Fibroblast of lung (primary cell): ENCODE results near the gene PCSK2. TPM values are rescaled to one million over a fixed set of nuclear protein-coding genes. Genes with fewer than 3 reads are reported as not detected.

Experiments
- DNase-seq, 2 donors: peaks; one replicate each; pipeline versions ENCODE4 v3.0.0 to v3.0.0-alpha.2; 2010; ENCODE audit warnings: low read depth in 2 of 2
- H2AFZ ChIP-seq: 2 replicates; pipeline ENCODE4 v1.5.1; 2012; ENCODE audit warnings: low read length, control low read depth, inconsistent platforms
- H3K27ac ChIP-seq: 2 replicates; pipeline ENCODE4 v1.5.1; 2011; ENCODE audit warnings: low read length, control low read depth; ENCODE audit not compliant: insufficient read depth
- H3K27me3 ChIP-seq: 2 replicates; pipeline ENCODE4 v1.5.1; 2011; ENCODE audit warnings: mild to moderate bottlenecking, low read length; ENCODE audit not compliant: control insufficient read depth, insufficient read depth
- H3K36me3 ChIP-seq: 2 replicates; pipeline ENCODE4 v1.5.1; 2011; ENCODE audit warnings: low read length; ENCODE audit not compliant: control insufficient read depth, insufficient read depth
- H3K4me1 ChIP-seq: 2 replicates; pipeline ENCODE4 v1.5.1; 2011; ENCODE audit warnings: low read length; ENCODE audit not compliant: control insufficient read depth, insufficient read depth; ENCODE audit errors: extremely low read depth
- H3K4me2 ChIP-seq: 2 replicates; pipeline ENCODE4 v1.5.1; 2011; ENCODE audit warnings: low read length, control low read depth; ENCODE audit not compliant: insufficient read depth; ENCODE audit errors: extremely low read depth
- H3K4me3 ChIP-seq, 4 experiments: fragments of 200-600 bp in 1 of 4; sonication (generic) in 1 of 4; replicated peaks in 1 of 4; 2 replicates each; pipeline ENCODE4 v1.5.1; 2011 to 2016; ENCODE audit warnings: low read length in 4 of 4, low read depth in 3 of 4, mild to moderate bottlenecking in 3 of 4, control low read depth in 2 of 4, inconsistent platforms in 1 of 4, mixed read lengths in 1 of 4; ENCODE audit not compliant: insufficient read depth in 1 of 4; ENCODE audit errors: control extremely low read depth in 1 of 4
- H3K79me2 ChIP-seq: 2 replicates; pipeline ENCODE4 v1.5.1; 2012; ENCODE audit warnings: mild to moderate bottlenecking, low read length, inconsistent platforms; ENCODE audit not compliant: control insufficient read depth, insufficient read depth
- H3K9ac ChIP-seq: 2 replicates; pipeline ENCODE4 v1.5.1; 2011; ENCODE audit warnings: mild to moderate bottlenecking, low read length, control low read depth; ENCODE audit not compliant: insufficient read depth
- H3K9me3 ChIP-seq: 2 replicates; pipeline ENCODE4 v1.5.1; 2012; ENCODE audit warnings: low read depth, low read length; ENCODE audit not compliant: control insufficient read depth, insufficient read depth
- H4K20me1 ChIP-seq: 2 replicates; pipeline ENCODE4 v1.5.1; 2011; ENCODE audit warnings: low read length; ENCODE audit not compliant: control insufficient read depth, insufficient read depth; ENCODE audit errors: extremely low read depth
- EZH2 ChIP-seq: IDR thresholded peaks from 2 replicates; pipeline ENCODE4 v1.5.1; 2012; ENCODE audit warnings: low read length, control low read depth, mild to moderate bottlenecking; ENCODE audit errors: missing control alignments
- polyA plus RNA-seq, 2 donors: library from polyadenylated mRNA; depleted of rRNA in 1 of 2; stranded (reverse) in 1 of 2; unstranded in 1 of 2; fragments of >200 nt; gene quantifications; 2 replicates each; pipeline ENCODE4 v1.2.1, GENCODE V29; 2011 to 2012; ENCODE audit warnings: missing spikeins in 1 of 2
- total RNA-seq: library from RNA; depleted of rRNA; stranded (reverse); fragments of >200 nt; gene quantifications from 2 replicates; pipeline ENCODE4 v1.2.1, GENCODE V29; 2014
- TF ChIP-seq, protein P1 (sequence below), 2 donors: IDR thresholded peaks in 1 of 2; conservative IDR thresholded peaks in 1 of 2; 1 replicate in 1 of 2; 2 replicates in 1 of 2; pipeline ENCODE4 v1.5.1; 2011 to 2012; ENCODE audit warnings: low read length in 2 of 2, control low read depth in 1 of 2, inconsistent platforms in 1 of 2, low read depth in 1 of 2, mild to moderate bottlenecking in 1 of 2

PCSK2 gene
- total and polyA plus RNA-seq, 2 donors (not counting 1 experiment from before 2014, with no cell fraction given) = under 0.01 to 1.2 TPM

DNA sequence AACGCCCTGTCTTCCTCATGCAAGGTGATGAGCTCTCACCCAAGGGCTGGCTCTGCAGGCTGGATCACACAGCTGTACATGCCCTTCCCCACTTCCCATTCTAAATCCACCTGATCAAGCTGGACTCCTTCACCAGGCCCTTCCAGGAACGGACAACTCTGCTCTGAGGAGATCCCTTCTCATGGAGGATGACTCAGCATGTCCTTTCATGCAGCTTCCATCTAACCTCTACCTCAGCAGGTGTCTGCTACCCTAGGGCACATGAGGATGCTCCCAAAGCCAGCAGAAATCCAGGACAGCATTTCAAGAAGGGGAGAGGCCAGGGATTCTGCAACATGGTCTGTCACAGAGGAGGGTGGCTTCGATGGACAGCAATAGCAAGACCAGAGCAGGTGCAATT is 61.2 kb downstream of the PCSK2 start:
- Histone ChIP-seq H3K27ac (no peak overlapping the region), H2AFZ (no peak overlapping the region), H3K27me3 (no peaks in the 10 kb centered on the region), H3K79me2 (no peaks in the 10 kb centered on the region), H4K20me1 (no peaks in the 10 kb centered on the region), H3K9ac (no peak overlapping the region), H3K4me1 (no peaks in the 10 kb centered on the region), H3K4me3 (no peak overlapping the region), H3K36me3 (no peaks in the 10 kb centered on the region), H3K4me2 (no peak overlapping the region), H3K9me3 (no peaks in the 10 kb centered on the region)
- no peak for DNase-seq
- TF ChIP-seq EZH2 = no peak
- TF ChIP-seq, protein P1, sequence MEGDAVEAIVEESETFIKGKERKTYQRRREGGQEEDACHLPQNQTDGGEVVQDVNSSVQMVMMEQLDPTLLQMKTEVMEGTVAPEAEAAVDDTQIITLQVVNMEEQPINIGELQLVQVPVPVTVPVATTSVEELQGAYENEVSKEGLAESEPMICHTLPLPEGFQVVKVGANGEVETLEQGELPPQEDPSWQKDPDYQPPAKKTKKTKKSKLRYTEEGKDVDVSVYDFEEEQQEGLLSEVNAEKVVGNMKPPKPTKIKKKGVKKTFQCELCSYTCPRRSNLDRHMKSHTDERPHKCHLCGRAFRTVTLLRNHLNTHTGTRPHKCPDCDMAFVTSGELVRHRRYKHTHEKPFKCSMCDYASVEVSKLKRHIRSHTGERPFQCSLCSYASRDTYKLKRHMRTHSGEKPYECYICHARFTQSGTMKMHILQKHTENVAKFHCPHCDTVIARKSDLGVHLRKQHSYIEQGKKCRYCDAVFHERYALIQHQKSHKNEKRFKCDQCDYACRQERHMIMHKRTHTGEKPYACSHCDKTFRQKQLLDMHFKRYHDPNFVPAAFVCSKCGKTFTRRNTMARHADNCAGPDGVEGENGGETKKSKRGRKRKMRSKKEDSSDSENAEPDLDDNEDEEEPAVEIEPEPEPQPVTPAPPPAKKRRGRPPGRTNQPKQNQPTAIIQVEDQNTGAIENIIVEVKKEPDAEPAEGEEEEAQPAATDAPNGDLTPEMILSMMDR (conservative IDR thresholded peaks at IDR 0.05 in 1 of 2, IDR thresholded peaks at IDR 0.05 in 1 of 2; ENCODE audit: low read depth in 1 of 2, low read length in 2 of 2) = no peak

DNA sequence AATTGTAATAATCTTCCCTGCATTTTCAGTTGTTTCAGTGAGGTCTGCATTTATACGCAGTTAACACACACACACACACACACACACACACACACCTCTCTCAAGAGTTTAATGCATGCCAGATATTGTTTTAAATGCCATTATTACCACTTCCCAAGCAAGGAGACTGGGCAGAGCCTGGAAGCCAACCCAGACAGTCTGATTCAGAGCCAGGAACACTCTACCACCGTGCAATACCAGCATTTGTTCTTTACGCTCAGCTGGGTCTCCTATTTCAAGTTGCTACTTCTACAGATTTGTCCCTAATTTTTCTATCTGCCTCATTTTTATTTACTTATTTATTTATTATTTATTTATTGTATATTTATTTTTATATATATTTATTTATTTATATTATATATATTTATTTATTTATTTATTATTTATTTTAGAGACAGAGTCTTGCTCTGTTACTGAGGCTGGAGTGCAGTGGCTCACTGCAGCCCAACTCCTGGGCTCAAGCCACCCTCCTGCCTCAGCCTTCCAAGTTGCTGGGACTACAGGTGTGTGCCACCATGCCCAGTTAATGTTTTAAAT is 68.4 kb downstream of the PCSK2 start:
- TF ChIP-seq, protein P1 (conservative IDR thresholded peaks at IDR 0.05 in 1 of 2, IDR thresholded peaks at IDR 0.05 in 1 of 2; ENCODE audit: low read depth in 1 of 2, low read length in 2 of 2) = no peak
- no peak for TF ChIP-seq EZH2
- H2AFZ ChIP-seq = no peak overlapping the region
- no peaks in the 10 kb centered on the region for H3K36me3 ChIP-seq
- no peak for DNase-seq
- no peaks in the 10 kb centered on the region for H4K20me1 ChIP-seq
- no peak overlapping the region for H3K4me3 ChIP-seq
- H3K9ac ChIP-seq = no peak overlapping the region
- H3K4me2 ChIP-seq = no peak overlapping the region
- no peaks in the 10 kb centered on the region for H3K79me2 ChIP-seq
- H3K27ac ChIP-seq = no peak overlapping the region
- H3K4me1 ChIP-seq = no peaks in the 10 kb centered on the region
- H3K27me3 ChIP-seq = no peaks in the 10 kb centered on the region
- H3K9me3 ChIP-seq = no peaks in the 10 kb centered on the region

DNA sequence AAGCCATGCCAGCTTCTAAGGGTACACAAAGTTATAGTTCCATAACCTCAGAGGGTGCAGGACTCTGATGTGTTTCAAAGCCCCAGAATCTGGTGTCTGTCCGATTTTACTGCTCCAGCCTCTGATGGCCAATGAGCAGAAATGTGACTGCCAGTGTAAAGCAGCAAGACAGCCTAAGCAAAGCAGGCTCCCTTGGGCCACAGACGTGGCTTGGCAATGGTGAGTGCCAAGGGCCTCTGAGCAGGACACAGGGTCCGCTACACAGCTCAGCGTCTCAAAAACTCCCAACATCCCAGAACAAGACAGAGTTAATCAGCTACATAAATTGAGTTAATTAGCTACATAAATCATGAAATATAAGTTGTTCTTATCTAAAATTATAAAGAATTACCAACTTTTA is 69.2 kb downstream of the PCSK2 start:
- no peaks in the 10 kb centered on the region for H4K20me1 ChIP-seq
- H3K27me3 ChIP-seq = no peaks in the 10 kb centered on the region
- TF ChIP-seq, protein P1 (conservative IDR thresholded peaks at IDR 0.05 in 1 of 2, IDR thresholded peaks at IDR 0.05 in 1 of 2; ENCODE audit: low read depth in 1 of 2, low read length in 2 of 2) = no peak
- TF ChIP-seq EZH2 = no peak
- H3K9ac ChIP-seq = no peak overlapping the region
- H2AFZ ChIP-seq = no peak overlapping the region
- no peak overlapping the region for H3K4me2 ChIP-seq
- no peaks in the 10 kb centered on the region for H3K36me3 ChIP-seq
- H3K4me3 ChIP-seq = no peak overlapping the region
- H3K27ac ChIP-seq = no peak overlapping the region
- H3K4me1 ChIP-seq = no peaks in the 10 kb centered on the region
- H3K79me2 ChIP-seq = no peaks in the 10 kb centered on the region
- no peaks in the 10 kb centered on the region for H3K9me3 ChIP-seq
- DNase-seq = no peak
